Urinary bladder (tissue), 4 donors: ENCODE measurements around the gene C1orf167. TPM values are rescaled to one million over a fixed set of nuclear protein-coding genes. Genes with fewer than 3 reads are reported as not detected.

Source experiments
- DNase-seq: peaks from one replicate; pipeline ENCODE4 v3.0.0-alpha.2; 2015; ENCODE audit errors: extremely low spot score
- H3K27ac ChIP-seq: one replicate; pipeline ENCODE4 v1.5.1; 2013; ENCODE audit warnings: low read depth, mild to moderate bottlenecking, moderate library complexity
- H3K36me3 ChIP-seq: one replicate; pipeline ENCODE4 v1.6.1; 2013; ENCODE audit warnings: mild to moderate bottlenecking, moderate library complexity; ENCODE audit not compliant: insufficient read depth
- H3K4me1 ChIP-seq: one replicate; pipeline ENCODE4 v1.6.1; 2013; ENCODE audit warnings: mild to moderate bottlenecking, moderate library complexity; ENCODE audit not compliant: insufficient read depth
- H3K4me3 ChIP-seq: one replicate; pipeline ENCODE4 v1.5.1; 2013; ENCODE audit warnings: low read depth, low read length
- WGBS: extraction: QIAGEN DNeasy Blood & Tissue Kit; methylation state at CpG from one replicate; pipeline ENCODE4 v1.1.7; 2013; 5-methylcytosine and 5-hydroxymethylcytosine counted together
- polyA plus RNA-seq: library from polyadenylated mRNA; stranded (reverse); fragments of 200-250 nt; gene quantifications from one replicate; pipeline ENCODE4 v1.2.3, GENCODE V29; 2013
- total RNA-seq: library from RNA; depleted of rRNA; stranded (reverse); fragments of >200 nt; gene quantifications from one replicate; pipeline ENCODE4 v1.2.3, GENCODE V29; 2014
- donor health status: healthy with polysubstance abuse.
- donor health status: healthy.

Gene C1orf167
- total and polyA plus RNA-seq, 2 donors: 0.42 to 3.2 TPM

DNA sequence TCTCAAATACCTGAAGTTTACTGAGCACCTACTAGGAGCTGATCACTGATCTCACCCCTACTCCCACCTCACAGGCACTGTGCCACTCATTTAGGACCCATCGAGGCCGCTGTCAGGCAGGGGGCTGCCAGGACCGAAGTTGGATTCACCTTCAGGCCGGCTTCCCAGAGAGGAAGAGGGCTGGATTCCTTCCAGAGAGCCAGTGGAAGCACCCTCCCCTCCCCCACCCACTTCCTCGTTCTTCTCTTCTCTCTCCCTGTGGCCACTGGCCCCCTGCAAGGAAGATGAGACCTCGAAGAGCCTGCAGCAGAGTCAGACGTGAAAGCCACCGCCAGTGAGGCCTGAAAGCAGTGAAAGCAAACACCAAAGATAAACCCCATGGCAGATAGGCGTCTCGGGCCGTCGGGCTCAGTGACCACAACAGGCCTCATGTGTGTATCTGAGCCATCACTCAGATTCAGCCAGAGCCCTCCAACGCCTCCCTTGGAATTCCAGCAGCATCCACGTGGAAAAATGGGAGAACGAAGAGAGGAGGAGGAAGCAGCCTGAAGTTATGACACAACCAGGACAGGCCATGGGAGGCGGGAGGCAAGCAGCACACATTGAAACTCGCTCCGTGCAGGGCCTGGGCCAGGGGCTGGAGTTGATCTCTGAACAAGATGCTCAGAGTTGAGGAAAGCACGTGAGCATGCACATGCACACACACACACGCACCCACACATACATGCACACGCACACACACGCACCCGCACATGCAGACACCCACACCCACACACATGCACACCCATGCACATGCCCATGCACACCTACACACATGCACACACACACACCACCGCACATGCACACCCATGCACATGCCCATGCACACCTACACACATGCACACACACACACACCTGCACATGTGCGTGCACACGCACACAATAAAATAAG lies 32.2 kb upstream of the C1orf167 start:
- 61% methylated on average over 26 of the region's 26 CpGs for WGBS
- H3K36me3 ChIP-seq: no peaks in the 10 kb centered on the region

DNA sequence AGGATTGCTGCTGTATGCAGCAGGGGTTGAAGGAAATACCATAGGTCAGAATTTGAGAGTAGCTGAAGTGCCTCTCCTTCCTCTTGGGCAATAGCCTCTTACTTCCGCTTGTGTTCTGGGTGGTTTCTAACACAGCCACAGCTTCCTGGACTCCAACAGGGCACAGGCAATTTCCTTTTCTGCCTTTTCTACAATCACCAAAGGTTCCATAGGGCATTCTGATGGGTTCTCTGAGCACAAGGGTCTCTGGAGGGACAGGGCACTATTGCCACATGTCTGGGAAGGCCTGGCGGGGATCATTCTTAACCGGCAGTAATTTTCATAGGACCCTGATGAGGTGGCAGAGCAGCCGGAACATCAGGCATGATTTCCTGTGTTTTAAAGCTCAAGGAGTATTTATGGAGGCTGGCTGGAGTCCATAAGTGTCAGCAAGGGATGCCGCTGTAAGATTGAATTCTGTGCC lies 31.5 kb upstream of the C1orf167 start:
- Histone ChIP-seq H3K27ac (peak overlapping the region; percentile 49), H3K36me3 (no peaks in the 10 kb centered on the region), H3K4me3 (no peak overlapping the region), H3K4me1 (no peaks in the 10 kb centered on the region)
- 44% methylated on average over 5 of the region's 5 CpGs for WGBS
- DNase-seq: no peak

More for the DNA sequence above, 32.2 kb upstream of the C1orf167 start:
- DNase-seq: no peak
- Histone ChIP-seq H3K27ac (no peak overlapping the region), H3K4me3 (no peak overlapping the region), H3K4me1 (no peaks in the 10 kb centered on the region)

DNA sequence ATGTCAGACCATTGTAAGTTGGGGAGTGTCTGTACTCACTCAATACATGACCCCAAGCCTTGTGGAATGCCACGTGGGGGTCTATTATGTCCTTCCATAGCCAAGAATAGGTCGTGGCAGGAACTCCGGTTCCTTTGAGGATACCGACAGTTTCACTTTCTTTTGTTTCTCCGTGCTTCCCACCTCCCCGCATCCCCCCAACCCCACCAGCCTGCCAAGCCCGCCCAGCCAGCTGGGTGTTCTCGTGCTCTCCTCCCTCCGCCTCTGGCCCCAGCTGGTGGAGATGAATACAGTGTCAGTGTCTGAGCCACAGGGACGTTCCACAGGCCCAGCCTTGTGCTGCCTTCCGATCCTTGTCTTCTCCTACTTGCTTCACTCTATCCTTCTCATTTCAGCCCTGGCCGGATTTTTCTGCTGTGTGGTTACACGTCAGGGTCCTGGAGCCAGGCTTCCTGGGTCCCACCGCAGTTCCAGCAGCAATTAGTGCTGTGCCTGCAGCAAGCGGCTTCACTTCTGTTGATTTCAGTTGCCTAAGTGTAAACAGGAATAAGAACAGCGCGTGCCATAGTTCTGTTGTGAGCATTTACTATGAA lies 30.2 kb upstream of the C1orf167 start:
- peak overlapping the region; percentile 69 for H3K27ac ChIP-seq
- H3K4me3 ChIP-seq: peak overlapping the region; percentile 36
- 12% methylated on average over 17 of the region's 17 CpGs for WGBS
- no peaks in the 10 kb centered on the region for H3K4me1 ChIP-seq
- no peak for DNase-seq
- H3K36me3 ChIP-seq: no peaks in the 10 kb centered on the region

DNA sequence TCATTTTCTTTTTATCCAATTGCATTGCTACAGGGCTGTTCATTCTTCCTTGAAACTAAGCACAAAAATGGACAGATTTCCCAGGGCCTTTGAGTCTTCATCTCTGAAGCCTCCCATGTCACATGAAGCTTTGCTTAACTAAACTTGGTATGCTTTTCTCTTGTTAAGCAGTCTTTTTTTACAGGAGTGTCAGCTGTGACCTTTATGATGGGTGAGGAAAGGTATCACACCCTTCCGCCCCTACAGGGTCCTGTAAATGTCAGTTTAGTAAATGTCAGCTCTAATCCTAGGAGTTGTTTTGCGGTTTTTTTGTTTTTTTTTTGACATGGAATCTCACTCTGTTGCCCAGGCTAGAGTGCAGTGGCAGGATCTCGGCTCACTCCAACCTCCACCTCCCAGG lies 28.7 kb upstream of the C1orf167 start:
- no peak overlapping the region for H3K27ac ChIP-seq
- DNase-seq: no peak
- no peaks in the 10 kb centered on the region for H3K4me1 ChIP-seq
- whole genome bisulfite sequencing: 91% methylated on average over 3 of the region's 3 CpGs
- no peaks in the 10 kb centered on the region for H3K36me3 ChIP-seq
- no peak overlapping the region for H3K4me3 ChIP-seq

DNA sequence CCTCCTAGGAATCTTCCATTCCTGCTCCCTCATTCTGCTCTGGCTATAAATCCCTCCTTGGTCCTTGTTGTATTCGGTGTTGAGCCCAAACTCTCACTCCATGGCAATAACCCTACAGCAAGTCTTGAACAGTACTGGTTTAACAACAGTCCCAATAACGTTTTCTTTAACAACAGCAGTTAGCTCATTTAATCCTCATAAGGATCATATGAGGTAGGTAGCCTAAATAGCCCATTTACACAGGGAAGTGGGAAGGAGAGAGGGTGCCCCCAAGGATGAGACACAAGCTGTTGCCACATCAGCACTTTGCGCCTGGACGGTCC lies 26.5 kb upstream of the C1orf167 start:
- H3K4me3 ChIP-seq: no peak overlapping the region
- 23% methylated on average over 4 of the region's 4 CpGs for WGBS
- H3K4me1 ChIP-seq: no peaks in the 10 kb centered on the region
- DNase-seq: no peak
- no peaks in the 10 kb centered on the region for H3K36me3 ChIP-seq
- no peak overlapping the region for H3K27ac ChIP-seq

DNA sequence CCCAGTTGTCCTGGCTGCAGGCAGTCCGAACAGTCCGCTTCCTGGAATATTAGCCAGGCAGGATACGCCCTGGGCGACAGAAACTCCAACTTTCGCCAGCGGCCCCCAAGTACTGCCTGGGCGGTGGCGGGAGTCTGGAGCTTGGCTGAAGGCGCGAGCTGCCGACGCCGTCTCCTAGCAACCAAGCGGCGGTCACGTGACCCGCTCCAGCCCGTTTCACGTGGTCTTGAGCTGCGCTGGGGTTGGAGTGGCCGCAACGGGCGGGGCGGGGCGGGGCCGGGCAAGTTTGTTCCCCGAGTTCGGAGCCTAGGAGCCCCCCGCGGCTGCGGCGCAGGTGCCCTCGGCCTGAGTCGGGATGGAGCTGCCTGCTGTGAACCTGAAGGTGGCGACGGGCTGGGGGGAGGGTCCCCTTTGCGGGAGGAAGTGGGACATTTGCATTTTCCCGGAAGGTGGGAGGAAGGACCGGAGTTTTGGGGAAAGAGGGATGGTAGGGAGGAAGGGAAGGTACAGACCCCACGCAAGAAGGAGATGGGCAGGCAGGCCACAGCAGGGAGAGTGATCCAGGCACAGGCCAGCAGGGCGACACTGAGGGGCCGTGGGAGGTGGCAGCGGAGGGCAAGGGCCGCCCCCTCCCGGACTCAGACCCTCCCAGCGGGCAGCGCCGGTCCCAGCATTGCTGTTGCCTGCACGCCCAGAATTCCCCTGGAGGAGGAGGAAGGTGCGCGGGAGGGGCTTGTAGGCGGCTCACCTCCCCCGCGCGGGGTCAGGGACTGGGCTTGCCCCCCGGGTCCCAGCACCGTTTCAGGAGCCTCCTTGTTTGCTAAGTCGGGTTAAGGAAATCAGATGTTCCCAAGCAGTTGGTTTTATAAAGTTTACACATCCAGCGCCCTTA lies 25.9 kb upstream of the C1orf167 start, which contains the start of gene AGTRAP:
AGTRAP (plus strand) TSS at position 283 of the 892 bp plus-strand sequence; CDS start at position 356, 73 bp downstream.
- WGBS: under 1% methylated on average over 59 of the region's 59 CpGs

DNA sequence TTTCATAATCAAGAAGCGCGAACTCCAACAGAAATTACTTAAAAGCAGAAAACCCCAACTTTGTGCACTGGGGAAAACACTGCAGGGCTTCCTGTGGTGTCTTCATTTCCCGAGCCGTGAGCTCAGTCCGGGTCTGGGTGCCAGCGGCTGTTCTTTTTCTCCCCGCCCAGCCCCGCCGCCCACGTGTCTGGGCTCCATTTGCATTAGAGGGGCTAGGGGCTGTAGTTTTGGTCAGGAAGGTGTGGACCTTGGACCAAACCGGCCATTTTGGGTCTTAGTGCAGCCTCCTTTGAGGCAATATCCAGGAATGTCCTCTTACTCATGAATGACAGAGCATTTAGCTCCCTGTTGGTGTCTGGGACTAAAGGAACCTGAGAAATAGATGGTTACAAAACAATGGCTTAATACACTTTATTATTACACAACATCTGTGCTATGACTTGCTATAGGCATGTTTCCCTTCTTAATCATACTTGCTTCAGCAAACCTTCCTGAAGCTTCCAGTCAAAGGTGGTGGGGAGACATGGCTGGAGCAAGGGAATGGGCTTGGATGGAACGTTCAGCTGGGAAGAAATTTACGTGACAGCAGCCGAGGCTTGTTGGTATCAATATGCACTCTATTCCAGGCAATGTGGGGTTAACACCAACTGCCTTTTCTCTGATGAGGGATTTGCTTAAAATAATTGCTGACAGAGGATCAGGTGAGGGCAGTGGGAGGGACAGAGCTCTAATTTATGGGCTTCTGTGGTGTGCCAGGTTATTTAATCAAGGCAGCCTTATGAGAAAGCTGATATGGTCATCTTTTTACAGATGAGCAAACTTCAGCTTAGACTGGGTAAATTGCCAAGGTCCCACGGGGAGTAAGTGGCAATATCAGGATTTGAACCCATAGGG lies 25.0 kb upstream of the C1orf167 start:
- no peak for DNase-seq
- no peaks in the 10 kb centered on the region for H3K4me1 ChIP-seq
- 12% methylated on average over 15 of the region's 15 CpGs for WGBS
- peak overlapping the region; percentile 70 for H3K4me3 ChIP-seq
- H3K36me3 ChIP-seq: no peaks in the 10 kb centered on the region
- peak overlapping the region; percentile 73 for H3K27ac ChIP-seq

More for the DNA sequence above, 25.9 kb upstream of the C1orf167 start, which contains the start of gene AGTRAP:
- peak within 1 kb of the TSS; percentile 70 for H3K4me3 ChIP-seq
- no peaks in the 10 kb centered on the region for H3K4me1 ChIP-seq
- peak within 1 kb of the TSS; percentile 73 for H3K27ac ChIP-seq
- no peak for DNase-seq
- H3K36me3 ChIP-seq: no peaks in the 10 kb centered on the region

DNA sequence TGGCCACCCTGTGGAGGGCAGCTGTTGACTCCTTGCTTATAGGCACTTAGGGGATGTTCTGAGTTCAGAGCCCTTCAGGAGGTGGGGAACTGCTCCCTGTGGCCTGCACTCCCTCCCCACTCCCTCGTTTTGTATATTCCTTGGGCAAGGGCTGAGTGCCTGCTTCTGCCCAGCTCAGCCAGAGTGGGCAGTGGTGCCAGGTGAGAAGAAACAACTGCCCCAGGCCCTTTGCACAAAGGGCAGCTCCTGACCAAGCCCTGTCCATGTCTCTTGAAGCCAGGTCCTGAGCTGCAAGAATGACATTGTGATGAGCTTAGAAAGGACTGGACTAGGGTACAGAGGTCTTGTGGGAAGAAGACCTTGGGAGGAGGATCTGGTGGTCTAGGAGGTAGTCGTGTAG lies 23.9 kb upstream of the C1orf167 start:
- 76% methylated on average over 2 of the region's 2 CpGs for WGBS
- H3K4me1 ChIP-seq: no peaks in the 10 kb centered on the region
- no peak overlapping the region for H3K4me3 ChIP-seq
- H3K36me3 ChIP-seq: no peaks in the 10 kb centered on the region
- no peak for DNase-seq
- H3K27ac ChIP-seq: no peak overlapping the region

DNA sequence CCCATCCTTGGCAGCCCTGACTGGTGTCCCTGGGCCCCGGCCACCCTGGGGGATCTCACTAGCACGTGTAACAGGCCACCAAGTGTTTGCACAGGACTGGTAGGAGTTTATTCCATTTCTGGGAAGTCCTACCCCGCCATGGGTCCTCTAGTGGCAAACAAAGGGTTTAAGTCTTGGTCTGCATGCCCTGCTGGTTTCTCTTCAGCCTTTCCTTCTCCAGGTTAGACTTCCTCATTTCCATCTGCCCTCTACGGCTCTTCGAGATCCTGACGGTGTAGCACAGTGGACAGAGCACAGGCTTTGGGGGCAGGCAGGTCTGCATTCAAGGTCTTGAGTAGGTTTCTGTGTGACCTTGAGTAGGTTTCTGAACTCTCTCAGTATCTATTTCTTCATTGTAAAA lies 23.2 kb upstream of the C1orf167 start:
- Histone ChIP-seq H3K36me3 (no peaks in the 10 kb centered on the region), H3K4me3 (no peak overlapping the region), H3K4me1 (no peaks in the 10 kb centered on the region), H3K27ac (no peak overlapping the region)
- WGBS: 88% methylated on average over 6 of the region's 6 CpGs
- DNase-seq: no peak

DNA sequence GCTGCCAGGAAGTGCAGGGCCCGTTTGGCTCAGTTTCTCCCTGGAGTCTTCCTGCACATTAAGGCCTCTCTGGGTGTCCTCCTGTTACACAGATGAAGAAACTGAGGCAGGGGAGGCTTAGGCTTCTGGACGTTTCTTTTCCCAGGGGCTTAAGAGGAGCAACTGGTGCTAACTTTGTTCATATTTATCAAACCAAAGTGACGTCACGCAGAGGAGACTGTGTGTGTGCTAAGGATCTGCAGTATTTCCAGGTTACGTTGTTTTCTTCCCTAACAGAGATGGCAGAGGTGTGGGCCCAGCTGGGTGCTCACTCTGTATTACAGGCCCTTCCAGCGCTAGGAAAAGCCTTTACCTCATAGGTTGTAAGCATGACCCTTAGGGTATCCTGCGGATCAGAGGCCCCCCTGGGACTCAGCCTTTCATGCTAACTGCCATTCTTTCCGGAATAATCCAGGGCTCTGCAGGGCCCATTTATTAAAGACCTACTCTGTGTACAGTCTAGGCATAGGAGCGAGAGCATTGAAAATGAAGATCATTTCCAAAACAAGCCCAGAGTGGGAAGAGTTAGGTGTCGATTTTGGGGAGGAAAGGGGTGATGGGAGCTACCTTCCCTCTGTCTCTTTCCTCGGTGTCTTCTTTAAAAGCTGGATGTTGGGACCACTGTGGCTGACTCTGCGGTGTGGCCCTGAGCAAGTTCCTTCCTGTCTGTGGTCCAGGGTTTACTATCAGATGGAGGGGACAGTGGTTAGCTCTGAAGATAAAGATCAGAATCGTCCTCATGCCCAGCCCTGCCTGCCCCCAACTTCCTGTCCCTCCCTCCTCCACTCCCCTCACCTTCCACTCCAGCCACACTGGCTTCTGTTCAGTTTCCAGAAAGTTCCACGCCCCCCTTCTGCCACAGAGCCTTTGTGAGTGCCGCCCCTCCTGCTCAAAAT lies 21.5 kb upstream of the C1orf167 start:
- no peak overlapping the region for H3K4me3 ChIP-seq
- 62% methylated on average over 15 of the region's 15 CpGs for WGBS
- H3K27ac ChIP-seq: no peak overlapping the region
- H3K36me3 ChIP-seq: no peaks in the 10 kb centered on the region
- no peak for DNase-seq
- H3K4me1 ChIP-seq: no peaks in the 10 kb centered on the region

DNA sequence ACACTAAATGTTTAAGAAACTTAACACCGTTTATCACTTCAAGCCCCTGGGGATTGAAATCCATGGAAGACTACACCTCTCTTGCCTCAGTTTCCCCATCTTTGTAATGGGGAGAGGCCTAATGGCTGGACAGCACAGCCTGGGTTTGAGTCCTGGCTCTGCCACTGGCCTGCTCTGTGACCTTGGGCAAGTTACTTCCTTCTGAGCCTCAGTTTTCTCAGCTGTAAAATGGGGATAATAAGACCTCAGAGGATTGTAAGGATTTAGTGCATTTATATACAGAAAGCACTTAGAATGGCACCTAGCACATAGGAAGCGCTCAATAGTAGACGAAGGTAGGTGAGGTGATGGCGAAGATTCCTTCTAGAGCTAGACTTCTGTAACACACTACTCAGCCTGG lies 20.5 kb upstream of the C1orf167 start:
- Histone ChIP-seq H3K4me3 (no peak overlapping the region), H3K4me1 (no peaks in the 10 kb centered on the region), H3K36me3 (no peaks in the 10 kb centered on the region), H3K27ac (no peak overlapping the region)
- DNase-seq: no peak
- WGBS: 93% methylated on average over 4 of the region's 4 CpGs
